Glomerular visceral epithelial cell (primary cell): Measurements from ENCODE around the gene ZNF892.
A peak's percentile ranks its signal among the peaks of the same experiment; 100 is the strongest.

ENCODE experiments used
- DNase-seq: peaks from one replicate; pipeline ENCODE4 v3.0.0-alpha.2; 2016; ENCODE audit errors: extremely low spot score

Gene ZNF892

GRCh38 chr2:95207111-95207961, at the start of gene ZNF892:
ZNF892 (plus strand) TSS chr2:95207521; CDS start chr2:95207816, 295 bp downstream.
- peak; percentile 72 for DNase-seq

GRCh38 chr2:95158441-95158840, 48.9 kb upstream of the ZNF892 start:
- no peak for DNase-seq

GRCh38 chr2:95158891-95159619, 48.3 kb upstream of the ZNF892 start:
- peak; percentile 28 for DNase-seq

- DNase-seq, result peak; percentile 65
Observed at GRCh38 chr2:95159690-95160449, 47.5 kb upstream of the ZNF892 start, which contains the start of gene ZNF514. ZNF514 (minus strand) TSS chr2:95159848; CDS start chr2:95153253, 6,595 bp downstream.

GRCh38 chr2:95165030-95165370, 42.3 kb upstream of the ZNF892 start:
- DNase-seq, result no peak

GRCh38 chr2:95165371-95166064, 41.8 kb upstream of the ZNF892 start, which contains the start of gene ZNF2:
ZNF2 (plus strand) TSS chr2:95165809; CDS start chr2:95176227, 10,418 bp downstream.
- peak; percentile 98 for DNase-seq

GRCh38 chr2:95166065-95166763, 41.1 kb upstream of the ZNF892 start:
- DNase-seq, result peak; percentile 8

- no peak for DNase-seq
Observed at GRCh38 chr2:95171902-95172301, 35.4 kb upstream of the ZNF892 start.

- no peak for DNase-seq
Observed at GRCh38 chr2:95174031-95174542, 33.2 kb upstream of the ZNF892 start.

GRCh38 chr2:95179451-95179850, 27.9 kb upstream of the ZNF892 start:
- no peak for DNase-seq

- DNase-seq, result no peak
Observed at GRCh38 chr2:95181774-95182173, 25.5 kb upstream of the ZNF892 start.

- DNase-seq, result no peak
Observed at GRCh38 chr2:95185197-95185596, 22.1 kb upstream of the ZNF892 start.

GRCh38 chr2:95185973-95186372, 21.3 kb upstream of the ZNF892 start:
- DNase-seq, result no peak

- peak; percentile 12 for DNase-seq
Observed at GRCh38 chr2:95192956-95193355, 14.4 kb upstream of the ZNF892 start.

- DNase-seq, result no peak
Observed at GRCh38 chr2:95203911-95204310, 3.4 kb upstream of the ZNF892 start.

GRCh38 chr2:95204396-95204795, 2.9 kb upstream of the ZNF892 start:
- DNase-seq, result no peak

- no peak for DNase-seq
Observed at GRCh38 chr2:95206096-95206495, 1.2 kb upstream of the ZNF892 start.

- no peak for DNase-seq
Observed at GRCh38 chr2:95208106-95208505, 785 bp downstream of the ZNF892 start.

GRCh38 chr2:95215018-95215612, 7.8 kb downstream of the ZNF892 start:
- DNase-seq, result no peak

- no peak for DNase-seq
Observed at GRCh38 chr2:95220449-95220848, 13.1 kb downstream of the ZNF892 start.
